A673 (cell line): Measurements from ENCODE around the gene CDH23. TPM values are rescaled to one million over a fixed set of nuclear protein-coding genes. Genes with fewer than 3 reads are reported as not detected.

Source experiments
- BruUV-seq: library from RNA; stranded (reverse); fragments of 400-500 nt; replicated peaks from 2 replicates; lab custom pipeline; 2021; lab: Mats Ljungman, UMichigan
- CTCF ChIA-PET: fragments of 300-600 bp; sonication (Branson Sonifier 250); formaldehyde crosslinking; loops from one replicate; lab custom pipeline; 2022; ENCODE audit warnings: antibody characterized with exemption; lab: Charles Lee
- POLR2A ChIA-PET: fragments of 300-600 bp; sonication (Branson Sonifier 250); formaldehyde crosslinking; loops from one replicate; lab custom pipeline; 2022; ENCODE audit warnings: antibody characterized with exemption; ENCODE audit not compliant: low non-redundant PET; lab: Charles Lee
- DNase-seq: peaks from one replicate; pipeline ENCODE4 v3.0.0-alpha.2; 2015; ENCODE audit warnings: low spot score
- H3K27ac ChIP-seq: fragments of 200-600 bp; sonication (generic); 2 replicates; pipeline ENCODE4 v1.5.1; 2016; ENCODE audit warnings: mixed run types, low read depth, mild to moderate bottlenecking, mixed read lengths, antibody characterized with exemption, low read length; ENCODE audit not compliant: poor library complexity, severe bottlenecking
- H3K27me3 ChIP-seq: fragments of 200-600 bp; sonication (generic); replicated peaks from 2 replicates; pipeline ENCODE4 v1.6.1; 2017; ENCODE audit warnings: mixed run types, low read depth, mild to moderate bottlenecking, mixed read lengths, antibody characterized with exemption, low read length; ENCODE audit not compliant: insufficient read depth, poor library complexity
- H3K36me3 ChIP-seq: fragments of 200-600 bp; sonication (generic); 2 replicates; pipeline ENCODE4 v1.6.1; 2016; ENCODE audit warnings: mixed run types, mild to moderate bottlenecking, mixed read lengths, antibody characterized with exemption, low read length; ENCODE audit not compliant: insufficient read depth, poor library complexity, severe bottlenecking
- H3K4me1 ChIP-seq: fragments of 200-600 bp; sonication (generic); 2 replicates; pipeline ENCODE4 v1.6.1; 2017; ENCODE audit warnings: mixed run types, mild to moderate bottlenecking, mixed read lengths, antibody characterized with exemption, low read length; ENCODE audit not compliant: insufficient read depth, poor library complexity, severe bottlenecking
- H3K4me3 ChIP-seq: fragments of 200-600 bp; sonication (generic); 2 replicates; pipeline ENCODE4 v1.5.1; 2016; ENCODE audit warnings: low read depth, mixed run types, mild to moderate bottlenecking, mixed read lengths, low read length; ENCODE audit not compliant: poor library complexity, severe bottlenecking
- H3K9me3 ChIP-seq: fragments of 200-600 bp; sonication (generic); 2 replicates; pipeline ENCODE4 v1.6.1; 2016; ENCODE audit warnings: mixed run types, low read depth, mild to moderate bottlenecking, mixed read lengths, antibody characterized with exemption, low read length; ENCODE audit not compliant: poor library complexity, severe bottlenecking
- CTCF ChIP-seq: fragments of 300-800, 200-600 bp; sonication (generic); conservative IDR thresholded peaks from 2 replicates; pipeline ENCODE4 v1.5.1; 2017; ENCODE audit warnings: low read depth, mild to moderate bottlenecking, antibody characterized with exemption, low read length, moderate library complexity, mixed read lengths
- EZH2 ChIP-seq: fragments of 200-600 bp; sonication (generic); IDR thresholded peaks from 2 replicates; pipeline ENCODE4 v1.6.1; 2017; ENCODE audit warnings: borderline replicate concordance, low read depth, mild to moderate bottlenecking, mixed read lengths, antibody characterized with exemption, low read length; ENCODE audit not compliant: poor library complexity, severe bottlenecking
- intact Hi-C: fragments of 100-400 bp; cut with micrococcal nuclease; formaldehyde crosslinking; loops from one replicate; pipeline ENCODE4 v1.10.0; 2022; ENCODE audit not compliant: unreplicated experiment
- total RNA-seq: library from RNA; stranded (reverse); gene quantifications from 2 replicates; pipeline ENCODE4 v1.2.3, GENCODE V29; 2021

CDH23 gene
- total RNA-seq, 1 experiment from 2014 or later = 49.7 TPM

GRCh38 chr10:71684356-71685173, 287.8 kb downstream of the CDH23 start:
- ChIA-PET CTCF (no interaction called here), POLR2A (no interaction called here)
- H3K36me3 ChIP-seq = no peaks in the 10 kb centered on the region
- no peak for TF ChIP-seq CTCF
- TF ChIP-seq EZH2 = no peak
- H3K9me3 ChIP-seq = no peaks in the 10 kb centered on the region
- intact Hi-C loops = no loop called here
- BruUV-seq = no TSS peak
- no peaks in the 10 kb centered on the region for H3K27me3 ChIP-seq
- DNase-seq = peak; percentile 21
- H3K4me3 ChIP-seq = no peak overlapping the region
- no peak overlapping the region for H3K27ac ChIP-seq
- H3K4me1 ChIP-seq = no peaks in the 10 kb centered on the region

GRCh38 chr10:71685554-71686232, 289.0 kb downstream of the CDH23 start:
- no peak for DNase-seq
- ChIA-PET CTCF (no interaction called here), POLR2A (interaction anchor here (0.6 kb wide), 1 partner anchor 218 kb away, joined by 4 read pairs; no protein-coding TSS in a partner anchor)
- no peak overlapping the region for H3K27ac ChIP-seq
- H3K9me3 ChIP-seq = no peaks in the 10 kb centered on the region
- H3K4me3 ChIP-seq = no peak overlapping the region
- no peak for TF ChIP-seq EZH2
- TF ChIP-seq CTCF = no peak
- no TSS peak for BruUV-seq
- intact Hi-C loops = no loop called here
- H3K36me3 ChIP-seq = peaks cover 2% of the 10 kb centered on the region
- no peaks in the 10 kb centered on the region for H3K27me3 ChIP-seq
- no peaks in the 10 kb centered on the region for H3K4me1 ChIP-seq

- no peak for DNase-seq
- CTCF ChIA-PET = interaction anchor here (1.1 kb wide), 1 partner anchor 10 kb away, joined by 5 read pairs; no protein-coding TSS in a partner anchor
Measured at GRCh38 chr10:71687077-71687476, 290.4 kb downstream of the CDH23 start.

More at GRCh38 chr10:71687077-71687476, 290.4 kb downstream of the CDH23 start:
- H3K4me1 ChIP-seq = no peaks in the 10 kb centered on the region
- TF ChIP-seq EZH2 (no peak), CTCF (no peak)
- no peaks in the 10 kb centered on the region for H3K9me3 ChIP-seq
- POLR2A ChIA-PET = no interaction called here
- no peaks in the 10 kb centered on the region for H3K27me3 ChIP-seq
- no peak overlapping the region for H3K4me3 ChIP-seq
- no peak overlapping the region for H3K27ac ChIP-seq
- peaks cover 4% of the 10 kb centered on the region for H3K36me3 ChIP-seq
- no TSS peak for BruUV-seq
- intact Hi-C loops = no loop called here
